Cardiac fibroblast (primary cell): ENCODE measurements around the gene RGS12.

ENCODE experiments used
- DNase-seq, 2 donors: peaks; one replicate each; pipeline versions ENCODE4 v3.0.0 to v3.0.0-alpha.2; 2010; ENCODE audit warnings: low read depth in 2 of 2
- H3K4me3 ChIP-seq, 2 donors: replicated peaks in 1 of 2; 1 replicate in 1 of 2; 2 replicates in 1 of 2; pipeline ENCODE4 v1.5.1; 2011; ENCODE audit warnings: low read depth in 2 of 2, low read length in 2 of 2, mild to moderate bottlenecking in 2 of 2, moderate library complexity in 1 of 2
- TF ChIP-seq, protein P1 (sequence below): IDR thresholded peaks from one replicate; pipeline ENCODE4 v1.5.1; 2011; ENCODE audit warnings: low read depth, mild to moderate bottlenecking, low read length, inconsistent platforms

RGS12 gene

GRCh38 chr4:3324093-3324815 is 31.4 kb downstream of the RGS12 start:
- TF ChIP-seq, protein P1, sequence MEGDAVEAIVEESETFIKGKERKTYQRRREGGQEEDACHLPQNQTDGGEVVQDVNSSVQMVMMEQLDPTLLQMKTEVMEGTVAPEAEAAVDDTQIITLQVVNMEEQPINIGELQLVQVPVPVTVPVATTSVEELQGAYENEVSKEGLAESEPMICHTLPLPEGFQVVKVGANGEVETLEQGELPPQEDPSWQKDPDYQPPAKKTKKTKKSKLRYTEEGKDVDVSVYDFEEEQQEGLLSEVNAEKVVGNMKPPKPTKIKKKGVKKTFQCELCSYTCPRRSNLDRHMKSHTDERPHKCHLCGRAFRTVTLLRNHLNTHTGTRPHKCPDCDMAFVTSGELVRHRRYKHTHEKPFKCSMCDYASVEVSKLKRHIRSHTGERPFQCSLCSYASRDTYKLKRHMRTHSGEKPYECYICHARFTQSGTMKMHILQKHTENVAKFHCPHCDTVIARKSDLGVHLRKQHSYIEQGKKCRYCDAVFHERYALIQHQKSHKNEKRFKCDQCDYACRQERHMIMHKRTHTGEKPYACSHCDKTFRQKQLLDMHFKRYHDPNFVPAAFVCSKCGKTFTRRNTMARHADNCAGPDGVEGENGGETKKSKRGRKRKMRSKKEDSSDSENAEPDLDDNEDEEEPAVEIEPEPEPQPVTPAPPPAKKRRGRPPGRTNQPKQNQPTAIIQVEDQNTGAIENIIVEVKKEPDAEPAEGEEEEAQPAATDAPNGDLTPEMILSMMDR, result no peak
- no peak for DNase-seq
- no peak overlapping the region for H3K4me3 ChIP-seq

GRCh38 chr4:3328814-3329663 is 36.2 kb downstream of the RGS12 start:
- TF ChIP-seq, protein P1, result no peak
- DNase-seq, result no peak
- H3K4me3 ChIP-seq, result no peak overlapping the region

- TF ChIP-seq, protein P1, result no peak
- no peak for DNase-seq
- H3K4me3 ChIP-seq, result no peak overlapping the region
These were observed 37.1 kb downstream of the RGS12 start for GRCh38 chr4:3329887-3330286.

DNA sequence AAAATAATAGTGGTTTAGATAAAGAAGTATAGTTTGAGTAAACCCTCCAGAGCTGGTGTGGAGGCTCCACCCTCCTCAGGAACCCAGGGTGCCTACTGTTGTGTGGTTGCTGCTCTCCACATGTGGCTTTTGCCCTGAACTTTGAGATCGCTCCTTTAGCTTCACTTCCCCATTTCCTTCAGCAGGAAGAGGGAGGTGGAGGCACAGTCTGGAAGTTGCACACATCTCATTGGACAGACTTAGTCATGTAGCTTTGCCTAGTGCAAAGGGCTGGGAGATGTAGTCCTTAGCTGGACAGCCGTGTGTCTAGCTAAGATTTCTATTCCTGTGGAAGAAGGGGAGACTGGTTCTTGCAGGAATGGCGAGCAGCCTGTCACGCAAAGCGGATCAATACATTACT is 37.9 kb downstream of the RGS12 start:
- TF ChIP-seq, protein P1, result no peak
- no peak for DNase-seq

GRCh38 chr4:3331511-3332394 is 38.9 kb downstream of the RGS12 start:
- TF ChIP-seq, protein P1, result no peak
- no peak for DNase-seq
- no peak overlapping the region for H3K4me3 ChIP-seq

More for the DNA sequence above, 37.9 kb downstream of the RGS12 start:
- H3K4me3 ChIP-seq, result no peak overlapping the region

DNA sequence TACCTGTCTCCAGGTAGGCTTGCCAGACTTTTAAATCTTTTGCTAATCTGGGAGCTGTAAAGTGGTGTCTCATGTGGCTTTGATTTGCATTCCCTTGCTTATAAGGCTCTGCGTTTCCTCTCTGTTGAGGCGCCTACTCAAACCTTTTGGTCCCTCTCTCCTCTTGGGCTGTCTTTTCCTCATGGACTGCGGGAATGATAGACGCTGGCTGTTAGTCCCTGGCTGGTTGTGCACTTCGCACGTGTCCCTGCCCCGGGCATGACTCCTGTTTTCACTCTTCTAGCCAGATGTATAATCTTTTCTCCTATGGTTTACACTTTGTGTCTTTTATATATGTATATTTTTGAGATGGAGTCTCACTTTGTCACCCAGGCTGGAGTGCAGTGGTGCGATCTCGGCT is 39.7 kb downstream of the RGS12 start:
- TF ChIP-seq, protein P1, result no peak
- no peak for DNase-seq

More for the DNA sequence above, 39.7 kb downstream of the RGS12 start:
- H3K4me3 ChIP-seq, result no peak overlapping the region
